ENCODE results near the gene OR2V1. TPM values are rescaled to one million over a fixed set of nuclear protein-coding genes. Genes with fewer than 3 reads are reported as not detected.
"Not testable (repeated sequence)": the region's sequence is repeated elsewhere in the genome, so short reads cannot be mapped to it uniquely, and the experiment has no call there.

Gene OR2V1
- total RNA-seq (not detected), total RNA-seq (0 to 0.08 reads per million in 2 donors)

GRCh38 chr5:181130832-181131496, at the start of gene OR2V1:
Gene OR2V1, minus strand, starts transcription at chr5:181131169. Its CDS starts 5,865 bp downstream, at chr5:181125304.
- peaks cover 55% of the 10 kb centered on the region for H3K27me3 Mint-ChIP-seq

GRCh38 chr5:181177559-181177958, 46.6 kb upstream of the OR2V1 start:
- H3K27ac Mint-ChIP-seq; H3K9me3 ChIP-seq (ENCODE audit: control insufficient read depth, low read length, poor library complexity, severe bottlenecking); H3K36me3 Mint-ChIP-seq (ENCODE audit: low read depth); ATAC-seq; H3K4me3 Mint-ChIP-seq; DNase-seq: not testable (repeated sequence)
- Mint-ChIP-seq H3K27me3 (peaks cover 43% of the 10 kb centered on the region), H3K4me1 (peaks cover 17% of the 10 kb centered on the region)

More at GRCh38 chr5:181130832-181131496, at the start of gene OR2V1:
- Mint-ChIP-seq H3K36me3 (ENCODE audit: low read depth) (peaks cover 13% of the 10 kb centered on the region), H3K4me3 (no peak within 1 kb of the TSS), H3K27ac (no peak within 1 kb of the TSS), H3K4me1 (peaks cover 2% of the 10 kb centered on the region)
- DNase-seq (no peak), ATAC-seq (no peak)
- no peaks in the 10 kb centered on the region for H3K9me3 ChIP-seq (ENCODE audit: control insufficient read depth, low read length, poor library complexity, severe bottlenecking)

GRCh38 chr5:181176254-181176952, 45.4 kb upstream of the OR2V1 start:
- Mint-ChIP-seq H3K27ac (no peak overlapping the region), H3K36me3 (ENCODE audit: low read depth) (peaks cover 4% of the 10 kb centered on the region), H3K27me3 (peaks cover 39% of the 10 kb centered on the region), H3K4me1 (peaks cover 11% of the 10 kb centered on the region), H3K4me3 (no peak overlapping the region)
- DNase-seq (no peak), ATAC-seq (no peak)
- no peaks in the 10 kb centered on the region for H3K9me3 ChIP-seq (ENCODE audit: control insufficient read depth, low read length, poor library complexity, severe bottlenecking)

GRCh38 chr5:181173420-181174342, 42.7 kb upstream of the OR2V1 start:
- peak overlapping the region; percentile 79 for H3K27ac Mint-ChIP-seq
- H3K4me1 Mint-ChIP-seq, result peaks cover 15% of the 10 kb centered on the region
- H3K36me3 Mint-ChIP-seq (ENCODE audit: low read depth), result peaks cover 4% of the 10 kb centered on the region
- no peak for DNase-seq
- peaks cover 63% of the 10 kb centered on the region for H3K27me3 Mint-ChIP-seq
- ATAC-seq, result peak; percentile 78
- no peaks in the 10 kb centered on the region for H3K9me3 ChIP-seq (ENCODE audit: control insufficient read depth, low read length, poor library complexity, severe bottlenecking)
- H3K4me3 Mint-ChIP-seq, result peak overlapping the region; percentile 78

GRCh38 chr5:181173027-181173419, 42.1 kb upstream of the OR2V1 start:
- peaks cover 65% of the 10 kb centered on the region for H3K27me3 Mint-ChIP-seq
- peak overlapping the region; percentile 78 for H3K4me3 Mint-ChIP-seq
- peaks cover 4% of the 10 kb centered on the region for H3K36me3 Mint-ChIP-seq (ENCODE audit: low read depth)
- no peaks in the 10 kb centered on the region for H3K9me3 ChIP-seq (ENCODE audit: control insufficient read depth, low read length, poor library complexity, severe bottlenecking)
- H3K27ac Mint-ChIP-seq, result peak overlapping the region; percentile 79
- peak in 1 of 3 donors; percentile 66 for DNase-seq
- peaks cover 13% of the 10 kb centered on the region for H3K4me1 Mint-ChIP-seq
- peak; percentile 73 for ATAC-seq

- Mint-ChIP-seq H3K4me1 (peaks cover 13% of the 10 kb centered on the region), H3K36me3 (ENCODE audit: low read depth) (peaks cover 4% of the 10 kb centered on the region), H3K27me3 (peaks cover 71% of the 10 kb centered on the region), H3K27ac (peak overlapping the region; percentile 2), H3K4me3 (no peak overlapping the region)
- no peaks in the 10 kb centered on the region for H3K9me3 ChIP-seq (ENCODE audit: control insufficient read depth, low read length, poor library complexity, severe bottlenecking)
- no peak for ATAC-seq
- DNase-seq, result no peak
These were observed 40.8 kb upstream of the OR2V1 start for GRCh38 chr5:181171782-181172181.

GRCh38 chr5:181170996-181171395, 40.0 kb upstream of the OR2V1 start:
- H3K27ac Mint-ChIP-seq, result peak overlapping the region; percentile 87
- H3K4me1 Mint-ChIP-seq, result peaks cover 13% of the 10 kb centered on the region
- H3K9me3 ChIP-seq (ENCODE audit: control insufficient read depth, low read length, poor library complexity, severe bottlenecking), result no peaks in the 10 kb centered on the region
- H3K4me3 Mint-ChIP-seq, result no peak overlapping the region
- peaks cover 7% of the 10 kb centered on the region for H3K36me3 Mint-ChIP-seq (ENCODE audit: low read depth)
- peaks cover 75% of the 10 kb centered on the region for H3K27me3 Mint-ChIP-seq
- DNase-seq (no peak), ATAC-seq (no peak)

GRCh38 chr5:181170237-181170825, 39.4 kb upstream of the OR2V1 start:
- DNase-seq (no peak), ATAC-seq (no peak)
- H3K27me3 Mint-ChIP-seq, result peaks cover 77% of the 10 kb centered on the region
- no peaks in the 10 kb centered on the region for H3K9me3 ChIP-seq (ENCODE audit: control insufficient read depth, low read length, poor library complexity, severe bottlenecking)
- peak overlapping the region; percentile 67 for H3K4me3 Mint-ChIP-seq
- peak overlapping the region; percentile 87 for H3K27ac Mint-ChIP-seq
- peaks cover 7% of the 10 kb centered on the region for H3K36me3 Mint-ChIP-seq (ENCODE audit: low read depth)
- H3K4me1 Mint-ChIP-seq, result peaks cover 17% of the 10 kb centered on the region

GRCh38 chr5:181169459-181170236, 38.7 kb upstream of the OR2V1 start:
- peaks cover 82% of the 10 kb centered on the region for H3K27me3 Mint-ChIP-seq
- H3K27ac Mint-ChIP-seq, result peak overlapping the region; percentile 87
- not testable (repeated sequence) for ATAC-seq; H3K9me3 ChIP-seq (ENCODE audit: control insufficient read depth, low read length, poor library complexity, severe bottlenecking); H3K36me3 Mint-ChIP-seq (ENCODE audit: low read depth)
- peaks cover 18% of the 10 kb centered on the region for H3K4me1 Mint-ChIP-seq
- peak overlapping the region; percentile 67 for H3K4me3 Mint-ChIP-seq
- peak in 1 of 3 donors; percentile 47 for DNase-seq

- peak overlapping the region; percentile 87 for H3K27ac Mint-ChIP-seq
- H3K27me3 Mint-ChIP-seq, result peaks cover 88% of the 10 kb centered on the region
- ATAC-seq, result no peak
- peaks cover 16% of the 10 kb centered on the region for H3K4me1 Mint-ChIP-seq
- no peak for DNase-seq
- H3K36me3 Mint-ChIP-seq (ENCODE audit: low read depth), result peaks cover 8% of the 10 kb centered on the region
- peaks cover 2% of the 10 kb centered on the region for H3K9me3 ChIP-seq (ENCODE audit: control insufficient read depth, low read length, poor library complexity, severe bottlenecking)
- no peak overlapping the region for H3K4me3 Mint-ChIP-seq
These were observed 37.7 kb upstream of the OR2V1 start for GRCh38 chr5:181168595-181169118.

- Mint-ChIP-seq H3K4me1 (peaks cover 9% of the 10 kb centered on the region), H3K4me3 (peak overlapping the region; percentile 31), H3K27me3 (peaks cover 88% of the 10 kb centered on the region), H3K36me3 (ENCODE audit: low read depth) (peaks cover 5% of the 10 kb centered on the region), H3K27ac (peak overlapping the region; percentile 87)
- DNase-seq, result no peak
- ATAC-seq, result no peak
- H3K9me3 ChIP-seq (ENCODE audit: control insufficient read depth, low read length, poor library complexity, severe bottlenecking), result peaks cover 2% of the 10 kb centered on the region
These were observed 37.0 kb upstream of the OR2V1 start for GRCh38 chr5:181167814-181168488.
